Measurements from ENCODE around the gene TUSC2.

TUSC2 gene

DNA sequence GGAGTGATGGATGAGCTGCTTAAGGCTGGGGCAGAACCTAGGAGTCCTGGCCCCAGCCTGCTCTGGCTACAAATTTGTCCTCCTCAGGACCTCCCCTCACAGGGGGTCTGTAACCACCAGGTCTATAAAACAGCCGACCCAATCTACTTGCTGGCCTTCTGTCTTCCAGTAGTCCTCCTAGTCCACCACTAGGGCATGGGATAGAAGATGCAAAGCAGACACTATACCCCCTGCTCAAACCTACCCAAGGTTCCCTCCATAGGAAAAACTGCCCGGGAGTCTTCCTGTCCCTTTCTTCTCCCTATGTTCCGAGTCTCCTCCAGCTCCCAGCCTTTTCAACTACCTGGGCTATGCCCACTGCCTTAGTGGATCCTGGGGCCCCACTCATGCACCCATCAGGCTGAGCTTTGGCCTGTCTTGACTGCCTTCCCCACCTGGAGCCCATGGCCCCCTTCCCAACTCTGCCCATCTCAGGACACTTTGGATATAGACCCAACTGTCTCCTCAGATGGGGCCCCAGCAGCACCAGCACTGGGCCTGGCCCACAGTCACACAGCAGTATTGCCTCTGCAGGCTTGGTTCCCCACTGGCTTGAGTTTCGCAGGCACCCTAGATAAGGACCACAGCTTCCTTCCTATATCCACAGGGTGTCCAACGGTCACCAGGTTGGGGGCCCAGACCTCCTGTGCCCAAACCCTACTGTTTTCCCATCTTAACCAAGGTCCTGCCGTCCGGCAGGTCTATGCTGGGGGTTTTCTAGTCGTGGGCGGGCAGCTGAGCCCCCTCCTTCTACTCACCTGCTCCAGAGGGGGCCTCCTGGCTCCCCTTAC, 29.9 kb downstream of the TUSC2 start:
- Histone ChIP-seq H3K4me2 (ENCODE audit: low read length) (peak overlapping the region; percentile 87), H3K27ac (ENCODE audit: low read length) (peak overlapping the region; percentile 69; the same call in 1 of the 2 replicates), H3K79me2 (ENCODE audit: low read length) (0 out of 2 replicates have a peak, but pooled peaks cover 7% of the 10 kb centered on the region), H3K9me3 (ENCODE audit: insufficient read depth, low read length) (no peaks in the 10 kb centered on the region), H3K9ac (ENCODE audit: low read length) (peak overlapping the region; percentile 87), H3K36me3 (replicated peaks; ENCODE audit: low read depth, low read length) (no peaks in the 10 kb centered on the region), H2AFZ (ENCODE audit: low read depth, low read length) (no peak overlapping the region), H3K27me3 (ENCODE audit: low read depth, low read length) (no peaks in the 10 kb centered on the region), H4K20me1 (ENCODE audit: insufficient read depth, low read length) (no peaks in the 10 kb centered on the region), H3K4me1 (ENCODE audit: low read length) (peaks cover 17% of the 10 kb centered on the region), H3K4me3 (ENCODE audit: low read length) (peak overlapping the region; percentile 84)
- TF ChIP-seq, protein P1, sequence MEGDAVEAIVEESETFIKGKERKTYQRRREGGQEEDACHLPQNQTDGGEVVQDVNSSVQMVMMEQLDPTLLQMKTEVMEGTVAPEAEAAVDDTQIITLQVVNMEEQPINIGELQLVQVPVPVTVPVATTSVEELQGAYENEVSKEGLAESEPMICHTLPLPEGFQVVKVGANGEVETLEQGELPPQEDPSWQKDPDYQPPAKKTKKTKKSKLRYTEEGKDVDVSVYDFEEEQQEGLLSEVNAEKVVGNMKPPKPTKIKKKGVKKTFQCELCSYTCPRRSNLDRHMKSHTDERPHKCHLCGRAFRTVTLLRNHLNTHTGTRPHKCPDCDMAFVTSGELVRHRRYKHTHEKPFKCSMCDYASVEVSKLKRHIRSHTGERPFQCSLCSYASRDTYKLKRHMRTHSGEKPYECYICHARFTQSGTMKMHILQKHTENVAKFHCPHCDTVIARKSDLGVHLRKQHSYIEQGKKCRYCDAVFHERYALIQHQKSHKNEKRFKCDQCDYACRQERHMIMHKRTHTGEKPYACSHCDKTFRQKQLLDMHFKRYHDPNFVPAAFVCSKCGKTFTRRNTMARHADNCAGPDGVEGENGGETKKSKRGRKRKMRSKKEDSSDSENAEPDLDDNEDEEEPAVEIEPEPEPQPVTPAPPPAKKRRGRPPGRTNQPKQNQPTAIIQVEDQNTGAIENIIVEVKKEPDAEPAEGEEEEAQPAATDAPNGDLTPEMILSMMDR (IDR thresholded peaks at IDR 0.05; ENCODE audit: low read depth, low read length), result no peak
- no peak for TF ChIP-seq EZH2phosphoT487 (IDR thresholded peaks at IDR 0.05; ENCODE audit: low read depth)

GRCh38 chr3:50297384-50297775, 30.6 kb downstream of the TUSC2 start:
- no peaks in the 10 kb centered on the region for H3K9me3 ChIP-seq (ENCODE audit: insufficient read depth, low read length)
- no peak overlapping the region for H3K9ac ChIP-seq (ENCODE audit: low read length)
- H3K4me2 ChIP-seq (ENCODE audit: low read length), result no peak overlapping the region
- no peak overlapping the region for H3K27ac ChIP-seq (ENCODE audit: low read length)
- H3K79me2 ChIP-seq (ENCODE audit: low read length), result 0 out of 2 replicates have a peak, but pooled peaks cover 7% of the 10 kb centered on the region
- TF ChIP-seq EZH2phosphoT487 (IDR thresholded peaks at IDR 0.05; ENCODE audit: low read depth), result no peak
- TF ChIP-seq, protein P1 (IDR thresholded peaks at IDR 0.05; ENCODE audit: low read depth, low read length), result no peak
- no peaks in the 10 kb centered on the region for H3K36me3 ChIP-seq (replicated peaks; ENCODE audit: low read depth, low read length)
- H3K4me1 ChIP-seq (ENCODE audit: low read length), result peaks cover 22% of the 10 kb centered on the region
- H3K27me3 ChIP-seq (ENCODE audit: low read depth, low read length), result no peaks in the 10 kb centered on the region
- H3K4me3 ChIP-seq (ENCODE audit: low read length), result no peak overlapping the region
- no peak overlapping the region for H2AFZ ChIP-seq (ENCODE audit: low read depth, low read length)
- H4K20me1 ChIP-seq (ENCODE audit: insufficient read depth, low read length), result no peaks in the 10 kb centered on the region

GRCh38 chr3:50296721-50297383, 31.2 kb downstream of the TUSC2 start:
- Histone ChIP-seq H3K9ac (ENCODE audit: low read length) (no peak overlapping the region), H3K4me2 (ENCODE audit: low read length) (no peak overlapping the region), H3K9me3 (ENCODE audit: insufficient read depth, low read length) (no peaks in the 10 kb centered on the region), H4K20me1 (ENCODE audit: insufficient read depth, low read length) (no peaks in the 10 kb centered on the region), H3K4me3 (ENCODE audit: low read length) (no peak overlapping the region), H3K79me2 (ENCODE audit: low read length) (peaks cover 11% of the 10 kb centered on the region), H3K4me1 (ENCODE audit: low read length) (peaks cover 22% of the 10 kb centered on the region), H3K27me3 (ENCODE audit: low read depth, low read length) (no peaks in the 10 kb centered on the region), H2AFZ (ENCODE audit: low read depth, low read length) (no peak overlapping the region), H3K36me3 (replicated peaks; ENCODE audit: low read depth, low read length) (no peaks in the 10 kb centered on the region), H3K27ac (ENCODE audit: low read length) (no peak overlapping the region)
- TF ChIP-seq, protein P1 (IDR thresholded peaks at IDR 0.05; ENCODE audit: low read depth, low read length), result no peak
- TF ChIP-seq EZH2phosphoT487 (IDR thresholded peaks at IDR 0.05; ENCODE audit: low read depth), result no peak

Measured in OCI-LY3 (cell line).